D721Med (cell line): ENCODE data around the gene IFT172.

Experiments
- DNase-seq: peaks from one replicate; pipeline ENCODE4 v3.0.0; 2011; ENCODE audit warnings: low spot score; ENCODE audit not compliant: insufficient read length
- FAIRE-seq: peaks from 2 replicates; lab custom pipeline; 2011; peaks lifted over from hg19 to GRCh38; lab: Jason Lieb, UNC
- TF ChIP-seq, protein P1 (sequence below): IDR thresholded peaks from 2 replicates; pipeline ENCODE4 v1.5.1; 2012; ENCODE audit warnings: mild to moderate bottlenecking, control low read depth; ENCODE audit not compliant: insufficient read depth; ENCODE audit errors: missing control alignments

IFT172 gene

DNA sequence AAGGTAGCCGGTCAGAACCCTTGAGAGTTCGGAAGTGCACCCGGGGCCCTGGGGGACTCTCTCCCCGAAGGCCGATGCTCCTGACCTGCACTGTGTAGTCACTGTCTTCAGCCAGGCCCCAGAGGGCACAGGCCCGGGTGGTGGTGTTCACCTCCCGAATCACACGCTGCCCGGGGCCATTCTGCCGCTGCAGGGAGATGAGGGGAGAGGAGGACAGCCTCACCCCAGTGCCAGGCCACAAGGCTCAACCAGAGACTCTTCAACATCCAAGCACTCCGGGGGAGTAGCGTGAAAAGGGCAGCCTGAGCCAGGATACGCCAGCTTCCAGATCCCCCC is 4.4 kb upstream of the IFT172 start:
- DNase-seq (no peak), FAIRE-seq (no peak)
- TF ChIP-seq, protein P1, sequence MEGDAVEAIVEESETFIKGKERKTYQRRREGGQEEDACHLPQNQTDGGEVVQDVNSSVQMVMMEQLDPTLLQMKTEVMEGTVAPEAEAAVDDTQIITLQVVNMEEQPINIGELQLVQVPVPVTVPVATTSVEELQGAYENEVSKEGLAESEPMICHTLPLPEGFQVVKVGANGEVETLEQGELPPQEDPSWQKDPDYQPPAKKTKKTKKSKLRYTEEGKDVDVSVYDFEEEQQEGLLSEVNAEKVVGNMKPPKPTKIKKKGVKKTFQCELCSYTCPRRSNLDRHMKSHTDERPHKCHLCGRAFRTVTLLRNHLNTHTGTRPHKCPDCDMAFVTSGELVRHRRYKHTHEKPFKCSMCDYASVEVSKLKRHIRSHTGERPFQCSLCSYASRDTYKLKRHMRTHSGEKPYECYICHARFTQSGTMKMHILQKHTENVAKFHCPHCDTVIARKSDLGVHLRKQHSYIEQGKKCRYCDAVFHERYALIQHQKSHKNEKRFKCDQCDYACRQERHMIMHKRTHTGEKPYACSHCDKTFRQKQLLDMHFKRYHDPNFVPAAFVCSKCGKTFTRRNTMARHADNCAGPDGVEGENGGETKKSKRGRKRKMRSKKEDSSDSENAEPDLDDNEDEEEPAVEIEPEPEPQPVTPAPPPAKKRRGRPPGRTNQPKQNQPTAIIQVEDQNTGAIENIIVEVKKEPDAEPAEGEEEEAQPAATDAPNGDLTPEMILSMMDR, result no peak

DNA sequence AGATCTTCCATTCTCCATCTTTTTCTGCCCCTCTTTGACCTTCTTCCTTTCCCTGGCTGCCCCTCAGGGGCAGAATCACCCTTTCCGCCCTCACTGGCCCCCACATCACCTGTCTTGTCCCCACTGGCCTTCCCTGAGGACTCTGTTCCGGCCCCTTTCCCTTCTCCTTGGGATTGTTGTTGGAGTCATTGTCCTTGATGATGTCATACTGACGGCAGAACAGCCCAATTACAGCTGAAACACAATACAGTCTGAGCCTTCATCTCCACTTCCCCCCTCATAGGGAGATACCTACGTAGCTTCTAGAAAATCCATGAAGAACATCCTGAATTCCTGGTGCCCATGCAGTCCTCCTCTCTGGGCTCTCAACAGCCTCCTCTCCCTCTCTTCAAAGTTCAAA is 3.0 kb upstream of the IFT172 start:
- TF ChIP-seq, protein P1, result no peak
- DNase-seq (no peak), FAIRE-seq (no peak)

DNA sequence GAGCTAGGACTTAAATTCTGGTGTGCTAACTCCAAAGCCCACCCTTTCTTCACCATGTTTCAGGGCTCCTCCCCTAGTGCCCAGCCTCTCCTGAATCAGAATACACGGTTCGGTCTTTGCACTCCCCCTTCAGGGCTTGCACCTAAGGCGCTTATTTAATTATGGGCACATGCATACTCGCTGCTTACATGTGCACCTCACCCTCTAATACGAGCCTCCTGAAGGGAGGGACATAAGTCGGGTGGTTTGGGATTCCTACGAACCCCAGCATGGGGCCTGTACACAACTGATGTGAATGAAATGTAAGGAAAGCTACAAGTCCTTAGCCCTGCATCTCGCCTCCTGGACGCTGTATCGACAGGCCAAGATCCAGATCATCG is 435 bp downstream of the IFT172 start:
- DNase-seq, result no peak
- no peak for FAIRE-seq
- TF ChIP-seq, protein P1, result no peak

DNA sequence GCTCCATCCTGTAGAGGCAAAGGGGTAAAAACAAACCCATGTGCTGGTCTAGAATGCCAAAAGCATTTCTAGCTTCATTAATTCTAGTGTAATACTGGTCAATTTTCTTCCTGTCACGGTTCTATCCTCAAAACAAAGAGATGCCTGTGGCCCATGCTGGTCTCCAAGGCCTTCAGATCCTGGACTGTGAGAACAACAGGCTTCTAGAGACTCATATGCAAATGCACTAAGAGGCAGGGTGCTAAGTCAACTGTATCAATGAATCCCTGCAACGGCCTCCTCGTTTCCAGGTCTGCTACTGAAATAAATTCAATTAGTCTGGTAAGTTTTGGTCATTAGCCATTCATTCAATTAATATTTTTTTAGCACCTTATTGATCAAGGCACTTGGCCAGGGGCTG is 4.0 kb downstream of the IFT172 start:
- FAIRE-seq, result no peak
- TF ChIP-seq, protein P1, result no peak
- no peak for DNase-seq

DNA sequence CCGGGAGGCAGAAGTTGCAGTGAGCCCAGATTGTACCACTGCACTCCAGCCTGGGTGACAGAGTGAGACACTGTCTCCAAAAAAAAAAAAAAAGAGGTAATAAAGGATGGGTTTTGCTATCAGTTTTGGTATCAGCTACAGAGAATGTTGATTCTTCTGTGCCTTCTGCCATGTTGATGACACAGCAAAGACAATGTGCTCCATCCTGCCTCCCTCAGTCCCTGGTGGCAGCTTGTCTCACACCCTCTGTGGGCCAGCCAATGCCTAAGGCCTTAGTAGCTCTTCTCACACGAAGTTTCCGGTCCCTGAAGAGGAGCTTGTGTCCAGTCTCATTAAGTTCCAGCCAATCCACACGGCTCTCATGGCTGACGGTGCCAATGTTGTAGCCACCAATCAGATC is 17.6 kb downstream of the IFT172 start:
- FAIRE-seq (no peak), DNase-seq (no peak)
- TF ChIP-seq, protein P1, result no peak

DNA sequence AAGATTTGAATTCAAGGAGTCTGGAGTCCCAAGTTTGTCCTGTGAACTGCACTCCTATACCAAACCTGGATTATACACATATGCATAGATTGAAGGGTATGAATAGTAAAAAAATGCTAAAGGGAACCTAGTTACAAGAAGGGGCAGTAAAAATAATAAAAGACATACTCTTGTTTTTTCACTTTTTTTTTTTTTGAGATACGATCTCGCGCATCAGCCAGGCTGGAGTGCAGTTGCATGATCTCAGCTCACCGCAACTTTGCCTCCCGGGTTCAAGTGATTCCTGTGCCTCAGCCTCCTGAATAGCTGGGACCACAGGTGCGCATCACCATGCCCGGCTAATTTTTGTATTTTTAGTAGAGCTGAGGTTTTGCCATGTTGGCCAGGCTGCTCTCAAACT is 25.1 kb downstream of the IFT172 start:
- FAIRE-seq (no peak), DNase-seq (no peak)
- TF ChIP-seq, protein P1, result no peak

DNA sequence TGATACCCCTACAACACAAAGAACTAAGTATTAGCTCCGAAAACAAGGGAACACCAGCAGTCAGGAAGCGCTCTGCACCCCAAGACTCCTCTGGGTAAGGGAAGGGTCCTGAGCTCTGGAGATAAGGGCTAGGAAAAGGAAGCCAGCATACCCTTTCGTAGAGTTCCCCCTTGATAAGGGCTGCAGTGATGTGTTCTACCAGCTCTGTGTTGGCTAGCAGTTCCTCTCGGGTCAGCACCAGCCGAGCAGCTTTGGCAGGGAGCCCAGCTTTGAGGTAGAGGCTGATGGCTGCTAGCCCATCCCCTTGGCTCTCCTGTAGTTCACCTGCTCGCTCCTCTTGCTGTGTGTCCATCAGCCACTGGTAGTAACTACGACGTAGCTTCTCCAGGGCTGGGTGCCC is 28.4 kb downstream of the IFT172 start:
- no peak for DNase-seq
- FAIRE-seq, result no peak
- TF ChIP-seq, protein P1, result no peak
